GM12892 (cell line): Measurements from ENCODE around the gene UBE2Q2.

Source experiments
- POLR2A ChIP-seq: IDR thresholded peaks from 2 replicates; pipeline ENCODE4 v1.6.1; 2011; ENCODE audit warnings: low read depth, low read length, control low read depth
- POLR2AphosphoS5 ChIP-seq: IDR thresholded peaks from 2 replicates; pipeline ENCODE4 v1.6.1; 2011; ENCODE audit warnings: low read depth, low read length, control low read depth
- TAF1 ChIP-seq: IDR thresholded peaks from 2 replicates; pipeline ENCODE4 v1.6.1; 2011; ENCODE audit warnings: low read depth, mild to moderate bottlenecking, control low read depth, low read length, borderline replicate concordance

DNA sequence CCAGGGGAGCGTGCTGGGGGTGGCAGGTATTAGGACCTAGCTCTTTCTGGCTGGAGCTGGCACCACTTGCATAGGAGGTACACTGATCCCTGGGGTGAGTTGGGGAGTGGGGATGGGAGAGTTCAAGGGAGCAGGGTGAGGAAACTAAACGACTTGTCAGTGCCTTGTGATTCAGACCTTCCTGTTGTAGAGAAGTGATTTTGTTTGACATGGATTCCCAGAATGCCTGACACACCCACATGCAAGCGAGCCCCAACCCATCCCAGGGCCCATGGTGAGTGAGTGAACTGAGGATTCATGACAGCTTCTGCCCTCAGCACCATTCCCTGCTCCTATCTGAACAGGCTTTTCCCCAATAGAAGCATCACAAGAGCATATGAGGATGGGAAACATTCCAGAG is 15.6 kb upstream of the UBE2Q2 start:
- TF ChIP-seq TAF1 (no peak), POLR2A (no peak), POLR2AphosphoS5 (no peak)
